Upper lobe of right lung (tissue), 1 donor: ENCODE results near the gene NSD1. TPM values are rescaled to one million over a fixed set of nuclear protein-coding genes. Genes with fewer than 3 reads are reported as not detected.

Experiments used
- ATAC-seq: fragments of 200-7000 bp; cut with Tn5 transposase; one replicate; pipeline ENCODE4 v1.9.1; 2020; ENCODE audit warnings: mild to moderate bottlenecking, moderate library complexity
- DNase-seq: peaks from one replicate; pipeline ENCODE4 v3.0.0-alpha.2; 2020
- H3K27ac ChIP-seq: fragments of 200-600 bp; one replicate; pipeline ENCODE4 v1.8.0; 2022
- H3K27me3 ChIP-seq: fragments of 200-600 bp; one replicate; pipeline ENCODE4 v1.8.0; 2022; ENCODE audit warnings: mild to moderate bottlenecking
- H3K36me3 ChIP-seq: fragments of 200-600 bp; one replicate; pipeline ENCODE4 v1.8.0; 2022
- H3K4me1 ChIP-seq: fragments of 200-600 bp; one replicate; pipeline ENCODE4 v1.8.0; 2022
- H3K4me3 ChIP-seq: fragments of 200-600 bp; one replicate; pipeline ENCODE4 v1.8.0; 2022; ENCODE audit warnings: mild to moderate bottlenecking
- H3K9me3 ChIP-seq: fragments of 200-600 bp; one replicate; pipeline ENCODE4 v1.8.0; 2022
- intact Hi-C: fragments of 100-400 bp; cut with DNase I; formaldehyde crosslinking; loops from one replicate; pipeline ENCODE4 v1.11.0; 2022
- total RNA-seq: library from RNA; stranded (reverse); fragmentation: NEBNext Ultra II Directional; extraction: Animal tissue kit (Norgen Biotek cat#: 25700); gene quantifications from one replicate; pipeline ENCODE4 v1.2.1, GENCODE V29; 2021
- TF ChIP-seq, protein P1 (sequence below): fragments of 200-600 bp; IDR thresholded peaks from one replicate; pipeline ENCODE4 v1.8.0; 2022; ENCODE audit warnings: antibody characterized with exemption
- donor health status: DM: no; HTN: yes; CAD: no; lungs with severe emphysema.

NSD1 gene
- total RNA-seq, 1 donor from 2014 or later: 67.7 TPM

- Histone ChIP-seq H3K27me3 (no peaks in the 10 kb centered on the region), H3K9me3 (no peaks in the 10 kb centered on the region), H3K36me3 (peaks cover 92% of the 10 kb centered on the region), H3K27ac (no peak overlapping the region), H3K4me1 (no peaks in the 10 kb centered on the region), H3K4me3 (no peak overlapping the region)
- no peak for DNase-seq
- intact Hi-C loops: no loop called here
- TF ChIP-seq, protein P1, sequence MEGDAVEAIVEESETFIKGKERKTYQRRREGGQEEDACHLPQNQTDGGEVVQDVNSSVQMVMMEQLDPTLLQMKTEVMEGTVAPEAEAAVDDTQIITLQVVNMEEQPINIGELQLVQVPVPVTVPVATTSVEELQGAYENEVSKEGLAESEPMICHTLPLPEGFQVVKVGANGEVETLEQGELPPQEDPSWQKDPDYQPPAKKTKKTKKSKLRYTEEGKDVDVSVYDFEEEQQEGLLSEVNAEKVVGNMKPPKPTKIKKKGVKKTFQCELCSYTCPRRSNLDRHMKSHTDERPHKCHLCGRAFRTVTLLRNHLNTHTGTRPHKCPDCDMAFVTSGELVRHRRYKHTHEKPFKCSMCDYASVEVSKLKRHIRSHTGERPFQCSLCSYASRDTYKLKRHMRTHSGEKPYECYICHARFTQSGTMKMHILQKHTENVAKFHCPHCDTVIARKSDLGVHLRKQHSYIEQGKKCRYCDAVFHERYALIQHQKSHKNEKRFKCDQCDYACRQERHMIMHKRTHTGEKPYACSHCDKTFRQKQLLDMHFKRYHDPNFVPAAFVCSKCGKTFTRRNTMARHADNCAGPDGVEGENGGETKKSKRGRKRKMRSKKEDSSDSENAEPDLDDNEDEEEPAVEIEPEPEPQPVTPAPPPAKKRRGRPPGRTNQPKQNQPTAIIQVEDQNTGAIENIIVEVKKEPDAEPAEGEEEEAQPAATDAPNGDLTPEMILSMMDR: no peak
- no peak for ATAC-seq
Measured at GRCh38 chr5:177275883-177276282, 142.3 kb downstream of the NSD1 start.

DNA sequence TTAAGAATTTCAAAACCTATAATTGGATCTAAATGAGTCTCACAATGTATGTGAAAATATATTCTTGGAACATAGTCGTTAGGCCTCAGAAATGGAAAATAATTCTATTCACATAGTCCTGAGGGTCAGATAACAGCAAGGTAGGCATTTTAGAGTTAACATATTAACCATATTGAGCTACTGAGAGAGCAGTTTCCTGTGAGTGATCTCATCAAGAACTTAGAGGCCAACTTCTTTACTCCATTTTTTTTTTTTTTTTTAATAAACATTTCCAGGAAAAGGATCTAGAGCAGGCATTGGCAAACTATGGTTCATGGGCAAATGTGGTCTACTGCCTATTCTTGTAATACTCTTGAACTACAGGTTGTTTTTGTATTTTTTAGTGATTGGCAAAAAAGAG, 143.3 kb downstream of the NSD1 start:
- intact Hi-C loops: no loop called here
- no peak overlapping the region for H3K27ac ChIP-seq
- TF ChIP-seq, protein P1: no peak
- no peaks in the 10 kb centered on the region for H3K27me3 ChIP-seq
- DNase-seq (no peak), ATAC-seq (no peak)
- peaks cover 92% of the 10 kb centered on the region for H3K36me3 ChIP-seq
- H3K4me3 ChIP-seq: no peak overlapping the region
- H3K9me3 ChIP-seq: no peaks in the 10 kb centered on the region
- no peaks in the 10 kb centered on the region for H3K4me1 ChIP-seq

GRCh38 chr5:177288191-177288590, 154.6 kb downstream of the NSD1 start:
- no peak for ATAC-seq
- no peaks in the 10 kb centered on the region for H3K27me3 ChIP-seq
- H3K36me3 ChIP-seq: peaks cover 98% of the 10 kb centered on the region
- H3K4me1 ChIP-seq: no peaks in the 10 kb centered on the region
- intact Hi-C loops: no loop called here
- H3K4me3 ChIP-seq: no peak overlapping the region
- TF ChIP-seq, protein P1: no peak
- no peak overlapping the region for H3K27ac ChIP-seq
- DNase-seq: no peak
- no peaks in the 10 kb centered on the region for H3K9me3 ChIP-seq

DNA sequence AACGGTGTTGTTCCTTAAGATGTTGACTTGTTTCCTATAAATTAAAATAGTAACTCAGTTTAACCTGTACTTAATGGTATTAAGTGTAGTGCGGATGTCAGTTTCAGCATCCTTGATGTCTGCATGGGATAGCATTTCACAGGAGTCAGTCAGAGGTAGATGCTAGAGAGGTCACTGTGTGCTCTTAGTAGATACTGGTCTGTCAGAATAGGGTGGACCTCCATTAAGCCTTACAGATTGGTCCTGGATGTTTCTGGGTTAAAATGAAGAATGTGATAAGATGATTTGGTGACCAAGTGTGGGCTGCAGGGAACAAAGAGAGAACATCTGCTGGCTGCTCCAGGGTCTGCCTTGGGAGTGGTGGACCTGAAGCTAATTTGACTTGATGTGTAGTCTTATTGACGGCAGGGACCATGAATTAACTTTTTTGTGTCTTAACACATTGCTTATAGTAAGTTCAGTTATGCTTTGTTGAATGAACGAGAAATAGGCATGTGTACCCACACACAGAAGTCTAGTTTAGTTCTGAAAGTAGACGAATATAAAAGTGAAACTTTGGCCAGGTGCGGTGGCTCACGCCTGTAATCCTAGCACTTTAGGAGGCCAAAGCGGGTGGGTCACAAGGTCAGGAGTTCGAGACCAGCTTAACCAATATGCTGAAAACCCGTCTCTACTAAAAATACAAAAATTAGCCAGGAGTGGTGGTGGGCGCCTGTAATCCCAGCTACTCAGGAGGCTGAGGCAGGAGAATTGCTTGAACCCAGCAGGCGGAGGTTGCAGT, 157.4 kb downstream of the NSD1 start:
- ATAC-seq: no peak
- no peak for DNase-seq
- Histone ChIP-seq H3K9me3 (no peaks in the 10 kb centered on the region), H3K36me3 (peaks cover 98% of the 10 kb centered on the region), H3K27ac (no peak overlapping the region), H3K4me3 (no peak overlapping the region), H3K4me1 (peaks cover under 1% of the 10 kb centered on the region), H3K27me3 (no peaks in the 10 kb centered on the region)
- intact Hi-C loops: no loop called here
- TF ChIP-seq, protein P1: no peak

GRCh38 chr5:177291735-177292134, 158.2 kb downstream of the NSD1 start:
- H3K9me3 ChIP-seq: no peaks in the 10 kb centered on the region
- no peaks in the 10 kb centered on the region for H3K27me3 ChIP-seq
- no peak overlapping the region for H3K4me3 ChIP-seq
- DNase-seq (no peak), ATAC-seq (no peak)
- TF ChIP-seq, protein P1: no peak
- intact Hi-C loops: no loop called here
- peaks cover 92% of the 10 kb centered on the region for H3K36me3 ChIP-seq
- H3K4me1 ChIP-seq: peaks cover 8% of the 10 kb centered on the region
- H3K27ac ChIP-seq: no peak overlapping the region
